OCI-LY7 (cell line): Measurements from ENCODE around the gene VIPR2.

Source experiments
- CTCF ChIP-seq: fragments of 200-600 bp; sonication (generic); conservative IDR thresholded peaks from 2 replicates; pipeline ENCODE4 v1.5.1; 2014; ENCODE audit warnings: mild to moderate bottlenecking, antibody characterized with exemption, low read length, moderate library complexity, mixed read lengths
- EZH2phosphoT487 ChIP-seq: fragments of 200-600 bp; sonication (generic); IDR thresholded peaks from 2 replicates; pipeline ENCODE4 v1.6.1; 2018; ENCODE audit warnings: low read depth, borderline replicate concordance, mild to moderate bottlenecking, mixed run types, antibody characterized with exemption, low read length, moderate library complexity, mixed read lengths

- TF ChIP-seq CTCF, result no peak
- no peak for TF ChIP-seq EZH2phosphoT487
These were observed 123.7 kb downstream of the VIPR2 start for GRCh38 chr7:159020987-159021386.
